Measurements from ENCODE around the gene PIK3CB.
A peak's percentile ranks its signal among the peaks of the same experiment; 100 is the strongest.
"Not testable (repeated sequence)": the region's sequence is repeated elsewhere in the genome, so short reads cannot be mapped to it uniquely, and the experiment has no call there.

Gene PIK3CB

DNA sequence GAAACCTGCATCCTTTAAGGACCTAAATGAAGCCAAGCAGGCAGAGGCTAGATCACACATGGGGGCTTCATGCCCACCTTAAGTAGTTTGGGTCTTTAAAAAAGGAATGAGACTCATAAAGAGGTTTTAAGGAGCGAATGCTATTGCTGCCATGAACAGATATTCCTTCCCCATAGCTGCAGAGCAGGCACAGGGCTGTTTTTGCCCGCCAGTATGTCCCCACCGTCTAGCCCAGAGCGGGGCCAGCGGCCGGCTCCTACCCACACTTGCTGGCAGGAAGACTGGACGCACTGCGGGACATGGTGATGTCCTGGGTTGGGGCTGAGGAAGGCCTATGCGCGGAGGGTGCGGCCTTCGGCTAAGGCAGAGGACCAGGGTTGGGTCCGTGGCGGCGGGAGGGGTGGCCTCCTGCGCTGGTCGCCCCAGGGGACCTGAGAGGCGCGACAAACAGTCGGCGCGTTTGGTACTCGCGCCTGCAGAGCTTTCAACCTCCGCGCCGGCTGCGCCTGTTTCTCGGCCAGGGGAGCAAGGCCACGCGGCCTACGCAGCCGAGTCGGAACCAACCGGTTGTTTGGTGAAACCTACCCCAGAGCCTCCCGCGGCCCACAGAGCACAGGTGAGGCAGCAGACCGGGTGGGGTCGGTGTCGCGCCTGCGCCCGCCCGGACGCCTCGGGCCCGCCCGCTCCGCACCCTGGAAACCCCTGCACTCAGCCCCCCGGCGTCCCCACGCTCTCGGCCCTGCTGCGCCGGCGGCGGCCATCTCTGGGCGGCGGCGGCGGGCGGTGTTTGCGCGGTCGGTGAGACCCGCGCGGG lies 226.2 kb downstream of the PIK3CB start, which contains the start of gene FAIM:
FAIM (plus strand) TSS at position 450 of the 814 bp plus-strand sequence. CDS start 10,956 bp downstream, outside the sequence.
- peak; percentile 48 for DNase-seq (ENCODE audit: low read depth)

DNA sequence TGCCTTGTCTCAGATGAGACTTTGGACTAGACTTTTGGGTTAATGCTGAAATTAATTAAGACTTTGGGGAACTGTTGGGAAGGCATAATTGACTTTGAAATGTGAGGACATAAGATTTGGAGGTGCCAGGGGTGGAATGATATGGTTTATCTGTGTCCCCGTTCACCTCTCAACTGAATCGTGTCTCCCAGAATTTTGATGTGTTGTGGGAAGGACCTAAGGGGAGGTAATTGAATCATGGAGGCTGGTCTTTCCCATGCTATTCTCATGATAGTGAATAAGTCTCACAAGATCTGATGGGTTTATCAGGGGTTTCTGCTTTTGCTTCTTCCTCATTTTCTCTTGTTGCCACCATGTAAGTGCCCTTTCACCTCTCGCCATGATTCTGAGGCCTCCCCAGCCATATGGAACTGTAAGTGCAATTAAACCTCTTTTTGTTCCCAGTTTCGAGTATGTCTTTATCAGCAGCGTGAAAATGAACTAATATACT lies 230.6 kb downstream of the PIK3CB start:
- not testable (repeated sequence) for DNase-seq (ENCODE audit: low read depth)

Measured in GM04504 (cell line).